Stimulated activated CD8-positive, alpha-beta memory T cell treated with anti-CD3 and anti-CD28 coated beads, Interleukin-7, amount 100 ng/mL, for 24 hours (primary cell): ENCODE measurements around the gene AKAP10.
"Not testable (repeated sequence)": the region's sequence is repeated elsewhere in the genome, so short reads cannot be mapped to it uniquely, and the experiment has no call there.

Experiments used
- DNase-seq: peaks from one replicate; pipeline ENCODE4 v3.0.0-alpha.2; 2020; ENCODE audit warnings: low read depth

AKAP10 gene

GRCh38 chr17:19933221-19933620 is 44.4 kb downstream of the AKAP10 start:
- DNase-seq: no peak

GRCh38 chr17:19928299-19928698 is 49.3 kb downstream of the AKAP10 start:
- no peak for DNase-seq

- no peak for DNase-seq
Observed at GRCh38 chr17:19915245-19915978, 62.2 kb downstream of the AKAP10 start.

- no peak for DNase-seq
Observed at GRCh38 chr17:19911033-19911432, 66.6 kb downstream of the AKAP10 start.

- DNase-seq: no peak
Observed at GRCh38 chr17:19909139-19909538, 68.5 kb downstream of the AKAP10 start.

GRCh38 chr17:19905502-19905901 is 72.1 kb downstream of the AKAP10 start:
- DNase-seq: no peak

- no peak for DNase-seq
Observed at GRCh38 chr17:19904924-19905323, 72.7 kb downstream of the AKAP10 start.

- DNase-seq: no peak
Observed at GRCh38 chr17:19904412-19904811, 73.2 kb downstream of the AKAP10 start.

GRCh38 chr17:19900809-19901208 is 76.8 kb downstream of the AKAP10 start:
- no peak for DNase-seq

- no peak for DNase-seq
Observed at GRCh38 chr17:19897903-19898302, 79.7 kb downstream of the AKAP10 start.

GRCh38 chr17:19897090-19897837 is 80.4 kb downstream of the AKAP10 start:
- no peak for DNase-seq

- DNase-seq: no peak
Observed at GRCh38 chr17:19896679-19897078, 80.9 kb downstream of the AKAP10 start.

GRCh38 chr17:19890554-19890953 is 87.1 kb downstream of the AKAP10 start:
- DNase-seq: not testable (repeated sequence)

- not testable (repeated sequence) for DNase-seq
Observed at GRCh38 chr17:19890001-19890400, 87.6 kb downstream of the AKAP10 start.

GRCh38 chr17:19886116-19886515 is 91.5 kb downstream of the AKAP10 start:
- DNase-seq: no peak

GRCh38 chr17:19883537-19884215 is 94.0 kb downstream of the AKAP10 start:
- DNase-seq: no peak

- no peak for DNase-seq
Observed at GRCh38 chr17:19880393-19880792, 97.2 kb downstream of the AKAP10 start.

GRCh38 chr17:19877364-19877945 is 100.2 kb downstream of the AKAP10 start:
- no peak for DNase-seq

- DNase-seq: no peak
Observed at GRCh38 chr17:19876529-19877161, 101.0 kb downstream of the AKAP10 start.

GRCh38 chr17:19874256-19874655 is 103.4 kb downstream of the AKAP10 start:
- no peak for DNase-seq

GRCh38 chr17:19873346-19873745 is 104.3 kb downstream of the AKAP10 start:
- no peak for DNase-seq

GRCh38 chr17:19868079-19868395 is 109.6 kb downstream of the AKAP10 start:
- DNase-seq: no peak
